Suprapubic skin (tissue), 3 donors: ENCODE measurements around the gene HEATR9.

Experiments used
- EP300 ChIP-seq: sonication (generic); formaldehyde crosslinking; IDR thresholded peaks from one replicate; pipeline ENCODE4 v1.6.1; 2017; ENCODE audit warnings: antibody characterized with exemption
- TF ChIP-seq, protein P1 (sequence below), 2 donors: fragments of 200-600 bp in 1 of 2; fragments of 450-650 bp in 1 of 2; sonication (generic) in 1 of 2; IDR thresholded peaks; one replicate each; pipeline ENCODE4 v1.5.1; 2016 to 2019; ENCODE audit warnings: antibody characterized with exemption in 2 of 2, mild to moderate bottlenecking in 1 of 2, moderate library complexity in 1 of 2

DNA sequence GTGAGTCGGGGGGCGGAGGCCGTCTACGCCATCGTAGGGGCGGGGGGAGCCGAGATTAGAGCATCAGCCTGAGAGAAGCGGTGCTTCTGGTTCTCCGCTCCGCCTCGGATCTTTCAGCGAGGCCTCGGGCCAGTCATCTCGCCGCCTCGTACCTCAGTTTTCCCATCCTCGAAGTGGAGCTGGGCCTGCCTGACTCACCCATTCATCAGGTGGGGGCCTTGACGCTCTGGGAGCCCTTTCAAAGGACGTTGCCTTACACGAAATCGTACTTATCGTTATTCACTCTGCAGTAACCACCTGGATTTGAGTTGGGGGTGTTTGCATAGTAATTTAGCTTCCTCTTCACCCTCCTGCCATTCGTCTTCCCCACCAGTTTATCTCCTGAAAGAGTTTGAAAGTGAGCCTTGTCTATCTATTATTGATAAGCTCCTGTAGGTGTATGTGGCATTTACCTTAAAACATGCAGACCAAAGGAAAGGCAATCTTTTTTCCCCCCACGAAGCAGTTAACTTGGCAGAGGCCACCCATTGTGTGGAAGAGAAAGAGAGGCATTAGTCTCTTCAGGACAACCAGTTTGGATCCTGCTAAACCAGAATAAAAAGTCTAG lies 58.7 kb downstream of the HEATR9 start:
- TF ChIP-seq, protein P1, sequence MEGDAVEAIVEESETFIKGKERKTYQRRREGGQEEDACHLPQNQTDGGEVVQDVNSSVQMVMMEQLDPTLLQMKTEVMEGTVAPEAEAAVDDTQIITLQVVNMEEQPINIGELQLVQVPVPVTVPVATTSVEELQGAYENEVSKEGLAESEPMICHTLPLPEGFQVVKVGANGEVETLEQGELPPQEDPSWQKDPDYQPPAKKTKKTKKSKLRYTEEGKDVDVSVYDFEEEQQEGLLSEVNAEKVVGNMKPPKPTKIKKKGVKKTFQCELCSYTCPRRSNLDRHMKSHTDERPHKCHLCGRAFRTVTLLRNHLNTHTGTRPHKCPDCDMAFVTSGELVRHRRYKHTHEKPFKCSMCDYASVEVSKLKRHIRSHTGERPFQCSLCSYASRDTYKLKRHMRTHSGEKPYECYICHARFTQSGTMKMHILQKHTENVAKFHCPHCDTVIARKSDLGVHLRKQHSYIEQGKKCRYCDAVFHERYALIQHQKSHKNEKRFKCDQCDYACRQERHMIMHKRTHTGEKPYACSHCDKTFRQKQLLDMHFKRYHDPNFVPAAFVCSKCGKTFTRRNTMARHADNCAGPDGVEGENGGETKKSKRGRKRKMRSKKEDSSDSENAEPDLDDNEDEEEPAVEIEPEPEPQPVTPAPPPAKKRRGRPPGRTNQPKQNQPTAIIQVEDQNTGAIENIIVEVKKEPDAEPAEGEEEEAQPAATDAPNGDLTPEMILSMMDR (IDR thresholded peaks at IDR 0.05), result no peak
- TF ChIP-seq EP300, result no peak
